GM12878 (cell line): Measurements from ENCODE around the gene ADAM23. TPM values are rescaled to one million over a fixed set of nuclear protein-coding genes. Genes with fewer than 3 reads are reported as not detected.

Experiments
- ATAC-seq: fragments of 200-7000 bp; cut with Tn5 transposase; 3 replicates; pipeline ENCODE4 v1.9.1; 2020; ENCODE audit warnings: mild to moderate bottlenecking, moderate library complexity
- BruUV-seq: library from RNA; stranded (reverse); fragments of 400-500 nt; replicated peaks from 2 replicates; lab custom pipeline; 2021; lab: Mats Ljungman, UMichigan
- CTCF ChIA-PET: fragments of 300-600 bp; sonication (Branson Sonifier 250); formaldehyde crosslinking; extraction: SDS; loops from one replicate; lab custom pipeline; 2021; ENCODE audit warnings: inconsistent platforms; lab: Yijun Ruan, JAX
- POLR2A ChIA-PET: fragments of 350-600 bp; formaldehyde crosslinking; extraction: SDS; loops from one replicate; lab custom pipeline; 2021; ENCODE audit warnings: inconsistent platforms; lab: Charles Lee
- RAD21 ChIA-PET: fragments of 300-600 bp; sonication (Branson Sonifier 250); formaldehyde crosslinking; loops from one replicate; lab custom pipeline; 2023; ENCODE audit warnings: antibody characterized with exemption; ENCODE audit not compliant: unreplicated experiment; lab: Charles Lee
- SMC1A ChIA-PET: fragments of 300-600 bp; sonication (Branson Sonifier 250); formaldehyde crosslinking; loops from one replicate; lab custom pipeline; 2023; ENCODE audit not compliant: unreplicated experiment, uncharacterized antibody; lab: Charles Lee
- DNase-seq: peaks from one replicate; pipeline ENCODE4 v3.0.0-alpha.2; 2011; ENCODE audit warnings: low read depth, low spot score
- FAIRE-seq: peaks from 3 replicates; lab custom pipeline; 2011; peaks lifted over from hg19 to GRCh38; lab: Jason Lieb, UNC
- H2AFZ ChIP-seq: 2 replicates; pipeline ENCODE4 v1.6.0; 2011; ENCODE audit warnings: low read depth, low read length, control low read depth; ENCODE audit not compliant: control insufficient read depth
- H3K27ac ChIP-seq: 2 replicates; pipeline ENCODE4 v1.5.1; 2011; ENCODE audit warnings: control low read depth; ENCODE audit not compliant: control insufficient read depth, insufficient read depth
- H3K27me3 ChIP-seq, 2 experiments: replicated peaks in 1 of 2; 2 replicates each; pipeline versions ENCODE4 v1.6.0 to v1.6.1; 2011; ENCODE audit warnings: low read length in 1 of 2; ENCODE audit not compliant: control insufficient read depth in 2 of 2, insufficient read depth in 2 of 2
- H3K36me3 ChIP-seq, 2 experiments: 2 replicates each; pipeline ENCODE4 v1.5.1; 2011; ENCODE audit warnings: low read length in 1 of 2; ENCODE audit not compliant: control insufficient read depth in 2 of 2, insufficient read depth in 2 of 2
- H3K4me1 ChIP-seq: 2 replicates; pipeline ENCODE4 v1.6.1; 2011; ENCODE audit warnings: mild to moderate bottlenecking, low read length, moderate library complexity, mixed read lengths; ENCODE audit not compliant: control insufficient read depth, insufficient read depth
- H3K4me2 ChIP-seq: 2 replicates; pipeline ENCODE4 v1.6.0; 2011; ENCODE audit warnings: control low read depth; ENCODE audit not compliant: control insufficient read depth, insufficient read depth
- H3K4me3 ChIP-seq: fragments of 200-600 bp; sonication (generic); 2 replicates; pipeline ENCODE4 v1.5.1; 2016
- H3K79me2 ChIP-seq: 2 replicates; pipeline ENCODE4 v1.6.0; 2011; ENCODE audit warnings: low read length; ENCODE audit not compliant: control insufficient read depth, insufficient read depth
- H3K9ac ChIP-seq: 2 replicates; pipeline ENCODE4 v1.8.0; 2011; ENCODE audit warnings: low read length, control low read depth, mixed read lengths; ENCODE audit not compliant: control insufficient read depth, insufficient read depth
- H3K9me3 ChIP-seq: replicated peaks from 3 replicates; pipeline ENCODE4 v1.5.1; 2011; ENCODE audit warnings: mild to moderate bottlenecking, low read length; ENCODE audit not compliant: control insufficient read depth, insufficient read depth
- H4K20me1 ChIP-seq: 2 replicates; pipeline ENCODE4 v1.6.0; 2011; ENCODE audit not compliant: control insufficient read depth, insufficient read depth
- BMI1 ChIP-seq: fragments of 450-650 bp; IDR thresholded peaks from 2 replicates; pipeline ENCODE4 v1.6.1; 2016; ENCODE audit warnings: mild to moderate bottlenecking, moderate library complexity, borderline replicate concordance
- HCFC1 ChIP-seq: fragments of 150-350 bp; IDR thresholded peaks from 2 replicates; pipeline ENCODE4 v1.6.1; 2014; ENCODE audit warnings: low read length
- MEF2A ChIP-seq: IDR thresholded peaks from 2 replicates; pipeline ENCODE4 v1.6.1; 2011; ENCODE audit warnings: low read depth, mild to moderate bottlenecking, low read length, moderate library complexity; ENCODE audit not compliant: insufficient read depth
- STAT3 ChIP-seq: IDR thresholded peaks from 2 replicates; pipeline ENCODE4 v1.6.1; 2011; ENCODE audit warnings: low read depth, low read length, improper control_type of control experiment
- ZBED1 ChIP-seq: IDR thresholded peaks from 2 replicates; pipeline ENCODE4 v1.6.1; 2016; ENCODE audit warnings: borderline replicate concordance
- WGBS: methylation state at CpG from one replicate; pipeline ENCODE4 v1.1.6; 2016; ENCODE audit warnings: low lambda C conversion rate; ENCODE audit not compliant: insufficient replicate concordance, insufficient coverage; ENCODE audit errors: missing lambda C conversion rate; 5-methylcytosine and 5-hydroxymethylcytosine counted together
- in situ Hi-C: fragments of 300-500 bp; cut with MboI; formaldehyde crosslinking; loops from 9 replicates; pipeline ENCODE4 v1.14.3; 2018; ENCODE audit warnings: mixed read lengths
- intact Hi-C: fragments of 100-400 bp; cut with micrococcal nuclease; formaldehyde crosslinking; loops from one replicate; pipeline ENCODE4 v1.14.2; 2022; ENCODE audit not compliant: unreplicated experiment
- polyA plus RNA-seq, 11 experiments: library from polyadenylated mRNA; depleted of rRNA in 4 of 11; unstranded in 6 of 11; stranded (reverse) in 5 of 11; fragments of >200 nt; fragmentation: Nextera tagmentation in 4 of 11; fragmentation: Illumina TruSeq in 1 of 11; extraction: Ambion mirVana in 4 of 11; extraction: Trizol in 1 of 11; gene quantifications; 1 replicate in 1 of 11; 2 replicates in 10 of 11; pipeline versions ENCODE4 v1.2.1 to v1.2.3, GENCODE V29; 2011 to 2016; ENCODE audit warnings: inconsistent platforms in 2 of 11, missing spikeins in 2 of 11, low read depth in 1 of 11
- total RNA-seq, 4 experiments: library from RNA; depleted of rRNA in 3 of 4; stranded (reverse); fragments of >200 nt in 3 of 4; fragmentation: Illumina TruSeq in 1 of 4; extraction: Trizol in 1 of 4; gene quantifications; 2 replicates each; pipeline versions ENCODE4 v1.2.1 to v1.2.3, GENCODE V29; 2013 to 2021
- TF ChIP-seq, protein P1 (sequence below): fragments of 450-650 bp; IDR thresholded peaks from 2 replicates; pipeline ENCODE4 v1.6.1; 2017; ENCODE audit warnings: low read depth, mild to moderate bottlenecking, moderate library complexity
- TF ChIP-seq, protein P2 (sequence below): fragments of 150-350 bp; IDR thresholded peaks from 2 replicates; pipeline ENCODE4 v1.6.1; 2014; ENCODE audit warnings: mild to moderate bottlenecking, low read depth, low read length

The ADAM23 gene
- total and polyA plus RNA-seq, 10 of the 15 experiments (the other 5 are each of a cell fraction or from before 2014, with no cell fraction given), result 5.7 to 41.8 (median 15.6) TPM

DNA sequence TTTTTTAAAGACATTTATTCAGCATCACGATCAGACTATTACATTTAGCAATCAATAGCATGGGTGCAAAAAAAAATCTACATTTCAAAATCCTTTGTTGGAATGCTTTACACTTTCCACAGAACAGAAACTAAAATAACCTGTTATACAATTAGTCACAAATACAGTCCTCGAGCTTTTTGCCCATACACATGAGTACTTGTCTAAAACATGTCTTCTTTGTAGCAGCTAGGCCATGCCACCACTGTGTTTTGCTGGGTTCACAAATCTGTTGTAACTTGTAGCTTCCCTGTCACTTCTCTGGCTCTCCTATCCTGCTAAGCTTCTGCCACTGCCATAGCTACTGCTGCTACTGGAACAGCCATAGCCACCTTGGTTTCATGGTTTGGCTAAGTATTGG lies 24.4 kb upstream of the ADAM23 start:
- in situ Hi-C loops (no loop called here), intact Hi-C loops (no loop called here)
- no peak for DNase-seq
- TF ChIP-seq ZBED1 (no peak), BMI1 (no peak), MEF2A (no peak)
- BruUV-seq, result no TSS peak
- Histone ChIP-seq H3K4me2 (no peak overlapping the region), H4K20me1 (no peaks in the 10 kb centered on the region), H3K27me3 (no peaks in the 10 kb centered on the region), H3K4me1 (no peaks in the 10 kb centered on the region), H3K9ac (no peak overlapping the region), H3K27ac (no peak overlapping the region), H3K9me3 (peaks cover 4% of the 10 kb centered on the region; the same call in 2 of the 3 replicates), H2AFZ (no peak overlapping the region), H3K4me3 (no peak overlapping the region), H3K79me2 (no peaks in the 10 kb centered on the region), H3K36me3 (no peaks in the 10 kb centered on the region)
- ChIA-PET CTCF (no interaction called here), POLR2A (no interaction called here), SMC1A (interaction anchor here (0.6 kb wide), 1 partner anchor 16 kb away, joined by 3 read pairs; no protein-coding TSS in a partner anchor), RAD21 (no interaction called here)
- ATAC-seq, result no peak
- WGBS, result 15% methylated on average over 2 of the region's 2 CpGs
- no peak for FAIRE-seq

DNA sequence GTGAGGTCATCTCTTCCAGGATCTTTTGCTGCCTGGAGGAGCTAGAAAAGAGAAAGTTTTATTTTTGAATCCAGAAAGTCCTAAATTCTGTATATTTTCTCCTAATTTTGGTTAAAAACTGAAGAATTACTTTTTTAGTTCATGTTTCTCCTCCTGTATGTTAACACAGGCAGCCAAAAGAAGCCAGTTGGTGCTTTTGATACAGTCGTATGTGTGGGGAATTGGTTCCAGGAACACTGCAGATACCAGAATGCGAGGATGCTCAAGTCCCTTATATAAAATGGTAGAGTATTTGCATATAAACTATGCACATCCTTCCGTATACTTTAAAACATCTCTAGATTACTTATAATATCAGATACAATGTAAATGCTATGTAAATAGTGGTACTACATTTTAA lies 22.6 kb upstream of the ADAM23 start:
- no TSS peak for BruUV-seq
- Histone ChIP-seq H3K36me3 (no peaks in the 10 kb centered on the region), H3K4me2 (no peak overlapping the region), H3K9me3 (peaks cover 4% of the 10 kb centered on the region; the same call in 2 of the 3 replicates), H3K27ac (no peak overlapping the region), H3K4me3 (no peak overlapping the region)
- RAD21 ChIA-PET, result no interaction called here
- WGBS, result 42% methylated on average over 3 of the region's 3 CpGs
- in situ Hi-C loops, result no loop called here
- POLR2A ChIA-PET, result no interaction called here
- SMC1A ChIA-PET, result interaction anchor here (1.8 kb wide), 1 partner anchor 12 kb away, joined by 7 read pairs; no protein-coding TSS in a partner anchor
- TF ChIP-seq HCFC1 (no peak), STAT3 (no peak)
- TF ChIP-seq, protein P1, sequence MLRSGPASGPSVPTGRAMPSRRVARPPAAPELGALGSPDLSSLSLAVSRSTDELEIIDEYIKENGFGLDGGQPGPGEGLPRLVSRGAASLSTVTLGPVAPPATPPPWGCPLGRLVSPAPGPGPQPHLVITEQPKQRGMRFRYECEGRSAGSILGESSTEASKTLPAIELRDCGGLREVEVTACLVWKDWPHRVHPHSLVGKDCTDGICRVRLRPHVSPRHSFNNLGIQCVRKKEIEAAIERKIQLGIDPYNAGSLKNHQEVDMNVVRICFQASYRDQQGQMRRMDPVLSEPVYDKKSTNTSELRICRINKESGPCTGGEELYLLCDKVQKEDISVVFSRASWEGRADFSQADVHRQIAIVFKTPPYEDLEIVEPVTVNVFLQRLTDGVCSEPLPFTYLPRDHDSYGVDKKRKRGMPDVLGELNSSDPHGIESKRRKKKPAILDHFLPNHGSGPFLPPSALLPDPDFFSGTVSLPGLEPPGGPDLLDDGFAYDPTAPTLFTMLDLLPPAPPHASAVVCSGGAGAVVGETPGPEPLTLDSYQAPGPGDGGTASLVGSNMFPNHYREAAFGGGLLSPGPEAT, result no peak
- TF ChIP-seq, protein P2, sequence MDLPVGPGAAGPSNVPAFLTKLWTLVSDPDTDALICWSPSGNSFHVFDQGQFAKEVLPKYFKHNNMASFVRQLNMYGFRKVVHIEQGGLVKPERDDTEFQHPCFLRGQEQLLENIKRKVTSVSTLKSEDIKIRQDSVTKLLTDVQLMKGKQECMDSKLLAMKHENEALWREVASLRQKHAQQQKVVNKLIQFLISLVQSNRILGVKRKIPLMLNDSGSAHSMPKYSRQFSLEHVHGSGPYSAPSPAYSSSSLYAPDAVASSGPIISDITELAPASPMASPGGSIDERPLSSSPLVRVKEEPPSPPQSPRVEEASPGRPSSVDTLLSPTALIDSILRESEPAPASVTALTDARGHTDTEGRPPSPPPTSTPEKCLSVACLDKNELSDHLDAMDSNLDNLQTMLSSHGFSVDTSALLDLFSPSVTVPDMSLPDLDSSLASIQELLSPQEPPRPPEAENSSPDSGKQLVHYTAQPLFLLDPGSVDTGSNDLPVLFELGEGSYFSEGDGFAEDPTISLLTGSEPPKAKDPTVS, result no peak
- TF ChIP-seq, all 136 proteins: peak for 0
- Histone ChIP-seq H3K79me2 (no peaks in the 10 kb centered on the region), H4K20me1 (no peaks in the 10 kb centered on the region), H3K27me3 (no peaks in the 10 kb centered on the region), H3K9ac (no peak overlapping the region), H2AFZ (no peak overlapping the region), H3K4me1 (no peaks in the 10 kb centered on the region)
- intact Hi-C loops, result no loop called here
- FAIRE-seq (no peak), ATAC-seq (no peak), DNase-seq (no peak)
- CTCF ChIA-PET, result no interaction called here
